BE2C (cell line): ENCODE results near the gene BATF.

Experiments
- DNase-seq: peaks from one replicate; pipeline ENCODE4 v3.0.0-alpha.2; 2020
- H3K27me3 ChIP-seq: fragments of 250-450 bp; sonication (Bioruptor Pico); 2 replicates; pipeline ENCODE4 v1.5.1; 2020; ENCODE audit warnings: mild to moderate bottlenecking
- H3K36me3 ChIP-seq: fragments of 250-450 bp; sonication (Bioruptor Pico); 2 replicates; pipeline ENCODE4 v1.5.1; 2020; ENCODE audit warnings: mild to moderate bottlenecking
- H3K4me1 ChIP-seq: fragments of 250-450 bp; sonication (Bioruptor Pico); 2 replicates; pipeline ENCODE4 v1.5.1; 2020
- H3K4me3 ChIP-seq: 2 replicates; pipeline ENCODE4 v1.5.1; 2011; ENCODE audit warnings: low read depth, low read length
- H3K9me3 ChIP-seq: fragments of 250-450 bp; sonication (Bioruptor Pico); 2 replicates; pipeline ENCODE4 v1.5.1; 2020
- TF ChIP-seq, protein P1 (sequence below): IDR thresholded peaks from 2 replicates; pipeline ENCODE4 v1.5.1; 2012; ENCODE audit warnings: mild to moderate bottlenecking, low read depth, low read length

Gene BATF

DNA sequence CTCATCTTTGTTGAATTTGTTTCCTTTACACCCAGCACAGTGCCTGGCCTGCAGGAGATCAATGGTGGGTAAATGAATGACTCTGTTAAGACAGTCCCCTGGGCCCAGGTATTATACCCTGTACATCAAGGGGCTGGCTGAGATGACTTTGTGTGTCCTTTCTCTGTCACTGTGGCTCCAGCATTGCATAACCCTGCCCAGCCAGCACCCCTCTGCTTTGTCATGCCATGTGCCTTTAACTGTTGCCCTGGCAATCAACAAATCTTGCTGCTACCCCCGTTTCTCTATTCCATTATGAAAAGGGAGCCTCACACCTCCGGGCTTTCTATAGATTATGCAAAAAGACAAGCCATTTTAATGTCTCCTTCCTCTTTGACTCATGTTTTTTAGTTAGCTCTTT is 48.5 kb downstream of the BATF start:
- no peak for DNase-seq

DNA sequence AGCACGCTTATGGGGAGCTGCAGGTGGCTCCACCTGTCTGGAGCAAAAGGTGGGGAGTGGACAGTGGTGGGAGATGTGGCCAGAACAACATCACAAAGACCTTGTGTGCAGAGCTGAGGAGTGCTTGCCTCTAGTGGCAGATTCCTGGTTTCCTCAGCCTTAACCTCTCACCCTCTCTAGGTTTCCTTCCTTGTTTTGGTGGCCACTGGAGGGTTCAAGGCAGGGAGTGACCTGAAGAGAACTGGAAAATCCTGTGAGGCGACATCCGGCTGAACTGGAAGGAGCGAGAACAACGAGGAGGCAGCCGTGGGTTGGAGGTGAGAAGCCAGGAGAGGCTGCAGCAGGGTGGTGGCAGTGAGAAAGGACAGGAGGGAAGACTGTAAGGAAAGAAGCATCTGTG is 49.8 kb downstream of the BATF start:
- Histone ChIP-seq H3K4me3 (no peak overlapping the region), H3K4me1 (no peaks in the 10 kb centered on the region), H3K9me3 (no peaks in the 10 kb centered on the region), H3K27me3 (peaks cover 5% of the 10 kb centered on the region), H3K36me3 (no peaks in the 10 kb centered on the region)
- TF ChIP-seq, protein P1, sequence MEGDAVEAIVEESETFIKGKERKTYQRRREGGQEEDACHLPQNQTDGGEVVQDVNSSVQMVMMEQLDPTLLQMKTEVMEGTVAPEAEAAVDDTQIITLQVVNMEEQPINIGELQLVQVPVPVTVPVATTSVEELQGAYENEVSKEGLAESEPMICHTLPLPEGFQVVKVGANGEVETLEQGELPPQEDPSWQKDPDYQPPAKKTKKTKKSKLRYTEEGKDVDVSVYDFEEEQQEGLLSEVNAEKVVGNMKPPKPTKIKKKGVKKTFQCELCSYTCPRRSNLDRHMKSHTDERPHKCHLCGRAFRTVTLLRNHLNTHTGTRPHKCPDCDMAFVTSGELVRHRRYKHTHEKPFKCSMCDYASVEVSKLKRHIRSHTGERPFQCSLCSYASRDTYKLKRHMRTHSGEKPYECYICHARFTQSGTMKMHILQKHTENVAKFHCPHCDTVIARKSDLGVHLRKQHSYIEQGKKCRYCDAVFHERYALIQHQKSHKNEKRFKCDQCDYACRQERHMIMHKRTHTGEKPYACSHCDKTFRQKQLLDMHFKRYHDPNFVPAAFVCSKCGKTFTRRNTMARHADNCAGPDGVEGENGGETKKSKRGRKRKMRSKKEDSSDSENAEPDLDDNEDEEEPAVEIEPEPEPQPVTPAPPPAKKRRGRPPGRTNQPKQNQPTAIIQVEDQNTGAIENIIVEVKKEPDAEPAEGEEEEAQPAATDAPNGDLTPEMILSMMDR, result no peak
- DNase-seq, result no peak

More for the DNA sequence above, 48.5 kb downstream of the BATF start:
- Histone ChIP-seq H3K4me3 (no peak overlapping the region), H3K36me3 (no peaks in the 10 kb centered on the region), H3K4me1 (no peaks in the 10 kb centered on the region), H3K27me3 (peaks cover 5% of the 10 kb centered on the region), H3K9me3 (no peaks in the 10 kb centered on the region)
- TF ChIP-seq, protein P1, result no peak

DNA sequence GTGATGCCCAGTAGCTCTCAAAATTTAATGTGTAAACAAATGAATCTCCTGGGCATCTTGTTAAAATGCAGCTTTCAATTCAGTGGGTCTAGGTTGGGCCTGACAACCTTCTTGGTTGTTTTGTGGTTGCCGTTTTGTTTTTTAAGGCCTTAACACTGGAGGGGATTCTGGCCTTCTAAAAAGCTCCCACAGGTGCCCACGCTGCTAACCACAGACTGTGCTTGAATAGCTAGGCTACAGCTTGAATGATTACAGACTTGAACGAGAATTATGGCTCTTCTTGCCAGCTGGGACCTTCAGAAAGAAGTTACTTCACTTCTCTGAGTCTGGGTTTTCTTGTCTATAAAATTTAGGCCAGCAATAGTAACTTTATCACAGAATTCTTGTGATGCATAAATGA is 54.8 kb downstream of the BATF start:
- H3K36me3 ChIP-seq, result no peaks in the 10 kb centered on the region
- H3K27me3 ChIP-seq, result peaks cover 11% of the 10 kb centered on the region
- TF ChIP-seq, protein P1, result no peak
- DNase-seq, result no peak
- no peak overlapping the region for H3K4me3 ChIP-seq
- H3K9me3 ChIP-seq, result no peaks in the 10 kb centered on the region
- H3K4me1 ChIP-seq, result no peaks in the 10 kb centered on the region

DNA sequence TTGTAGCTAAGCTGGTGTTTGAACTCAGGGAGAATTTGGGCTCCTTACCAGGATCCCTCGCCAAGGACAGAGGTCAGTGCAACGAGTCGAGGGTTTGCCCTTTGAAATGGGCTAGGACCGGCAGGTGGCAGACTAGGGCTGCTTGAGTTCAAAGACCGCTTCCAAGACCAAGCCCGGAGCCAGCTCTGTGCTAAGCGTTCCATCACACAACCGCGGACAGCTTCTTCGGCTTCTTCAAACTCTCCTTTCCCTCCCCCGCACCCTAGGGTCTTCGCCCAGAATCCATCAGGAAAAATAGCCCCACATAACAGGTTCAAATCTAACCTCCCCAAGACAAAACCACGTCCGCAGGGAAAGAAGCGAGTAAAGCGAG is 55.4 kb downstream of the BATF start:
- Histone ChIP-seq H3K4me3 (peak overlapping the region; percentile 56), H3K9me3 (no peaks in the 10 kb centered on the region), H3K27me3 (peaks cover 11% of the 10 kb centered on the region), H3K4me1 (no peaks in the 10 kb centered on the region), H3K36me3 (no peaks in the 10 kb centered on the region)
- peak; percentile 85 for DNase-seq
- TF ChIP-seq, protein P1, result peak; percentile 90

DNA sequence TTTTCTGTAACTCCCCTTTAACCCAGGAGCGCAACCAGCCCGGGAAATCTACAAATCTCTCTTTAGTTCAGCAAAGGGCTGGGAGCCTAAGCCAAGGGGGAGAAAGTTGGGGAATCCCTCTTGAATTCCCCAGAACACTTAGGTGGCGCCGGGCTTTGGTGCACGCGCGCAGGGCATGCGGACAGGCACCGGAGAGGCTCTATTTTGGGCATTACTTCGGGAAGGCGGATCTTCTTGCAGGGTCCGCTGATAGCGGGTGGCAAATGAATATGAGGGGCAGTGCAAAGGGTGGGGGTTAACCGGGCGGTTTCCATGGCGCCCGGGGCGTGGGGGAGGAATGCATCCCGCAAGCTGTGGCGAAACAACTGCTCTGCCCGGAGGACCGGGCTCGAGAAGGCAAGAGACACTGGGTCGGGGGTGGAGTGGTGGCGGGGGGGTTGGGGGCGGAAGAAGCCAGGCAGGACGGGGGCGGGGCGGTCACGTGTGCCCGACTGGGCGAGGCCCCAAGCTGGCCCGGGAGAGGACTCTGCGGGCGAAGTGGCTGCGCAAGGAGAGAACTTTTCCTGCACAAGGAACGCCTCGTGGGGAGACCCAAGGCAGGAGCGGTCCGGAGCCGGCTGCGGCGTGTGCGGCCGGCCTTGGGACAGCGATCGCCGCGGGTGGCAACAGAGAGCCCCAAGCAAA is 56.0 kb downstream of the BATF start, which contains the start of gene FLVCR2:
TSS of gene FLVCR2 (plus strand) at position 519 of the 684 bp plus-strand sequence. CDS start 353 bp downstream, outside the sequence.
- H3K4me1 ChIP-seq, result no peaks in the 10 kb centered on the region
- H3K4me3 ChIP-seq, result peak within 1 kb of the TSS; percentile 56
- H3K9me3 ChIP-seq, result no peaks in the 10 kb centered on the region
- H3K27me3 ChIP-seq, result peaks cover 11% of the 10 kb centered on the region
- TF ChIP-seq, protein P1, result no peak
- H3K36me3 ChIP-seq, result no peaks in the 10 kb centered on the region
- peak; percentile 59 for DNase-seq

DNA sequence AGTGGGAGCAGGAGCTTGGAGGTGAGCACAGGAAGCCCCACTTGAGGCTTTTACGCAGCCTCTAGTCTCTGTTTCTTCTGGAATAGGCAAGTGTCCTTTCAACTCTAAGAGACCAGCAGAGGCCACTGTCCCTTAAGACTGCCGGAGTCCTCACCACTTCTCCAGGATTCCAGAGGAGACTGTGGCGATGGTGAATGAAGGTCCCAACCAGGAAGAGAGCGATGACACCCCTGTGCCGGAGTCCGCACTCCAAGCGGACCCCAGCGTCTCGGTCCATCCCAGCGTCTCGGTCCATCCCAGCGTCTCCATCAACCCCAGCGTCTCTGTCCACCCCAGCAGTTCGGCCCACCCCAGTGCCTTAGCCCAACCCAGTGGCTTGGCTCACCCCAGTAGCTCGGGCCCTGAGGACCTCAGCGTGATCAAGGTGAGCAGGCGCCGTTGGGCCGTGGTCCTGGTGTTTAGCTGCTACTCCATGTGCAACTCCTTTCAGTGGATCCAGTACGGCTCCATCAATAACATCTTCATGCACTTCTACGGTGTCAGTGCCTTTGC is 56.6 kb downstream of the BATF start:
- no peaks in the 10 kb centered on the region for H3K4me1 ChIP-seq
- peak overlapping the region; percentile 56 for H3K4me3 ChIP-seq
- DNase-seq, result no peak
- TF ChIP-seq, protein P1, result 0 out of 2 replicates have a peak, but pooled peaks have one; percentile 13
- peaks cover 11% of the 10 kb centered on the region for H3K27me3 ChIP-seq
- H3K36me3 ChIP-seq, result no peaks in the 10 kb centered on the region
- no peaks in the 10 kb centered on the region for H3K9me3 ChIP-seq
